DND-41 (cell line): Measurements from ENCODE around the gene REG3A.

Source experiments
- CTCF ChIP-seq: IDR thresholded peaks from 2 replicates; pipeline ENCODE4 v1.5.1; 2012; ENCODE audit warnings: borderline replicate concordance, low read length, moderate library complexity, mild to moderate bottlenecking; ENCODE audit not compliant: poor library complexity, severe bottlenecking; ENCODE audit errors: extremely low read depth
- EZH2 ChIP-seq: IDR thresholded peaks from 3 replicates; pipeline ENCODE4 v1.6.1; 2012; ENCODE audit warnings: borderline replicate concordance, low read depth, mild to moderate bottlenecking, moderate library complexity, low read length, inconsistent platforms; ENCODE audit not compliant: severe bottlenecking

- no peak for TF ChIP-seq EZH2
- no peak for TF ChIP-seq CTCF
These were observed 3.2 kb upstream of the REG3A start for GRCh38 chr2:79162801-79163200.
